Fibroblast of villous mesenchyme (primary cell): ENCODE measurements around the gene PCYT2. TPM values are rescaled to one million over a fixed set of nuclear protein-coding genes. Genes with fewer than 3 reads are reported as not detected.

Experiments used
- DNase-seq: peaks from one replicate; pipeline ENCODE4 v3.0.0-alpha.2; 2010; ENCODE audit warnings: low read depth
- H3K4me3 ChIP-seq: 2 replicates; pipeline ENCODE4 v1.5.1; 2011; ENCODE audit warnings: low read depth, mild to moderate bottlenecking, low read length
- total RNA-seq: library from RNA; depleted of rRNA; stranded (reverse); fragments of >200 nt; gene quantifications from 2 replicates; pipeline ENCODE4 v1.2.3, GENCODE V29; 2012
- TF ChIP-seq, protein P1 (sequence below): IDR thresholded peaks from 2 replicates; pipeline ENCODE4 v1.5.1; 2012; ENCODE audit warnings: low read depth, mild to moderate bottlenecking, low read length; ENCODE audit not compliant: insufficient read depth

The PCYT2 gene
- total RNA-seq, 1 donor = 70.8 TPM

DNA sequence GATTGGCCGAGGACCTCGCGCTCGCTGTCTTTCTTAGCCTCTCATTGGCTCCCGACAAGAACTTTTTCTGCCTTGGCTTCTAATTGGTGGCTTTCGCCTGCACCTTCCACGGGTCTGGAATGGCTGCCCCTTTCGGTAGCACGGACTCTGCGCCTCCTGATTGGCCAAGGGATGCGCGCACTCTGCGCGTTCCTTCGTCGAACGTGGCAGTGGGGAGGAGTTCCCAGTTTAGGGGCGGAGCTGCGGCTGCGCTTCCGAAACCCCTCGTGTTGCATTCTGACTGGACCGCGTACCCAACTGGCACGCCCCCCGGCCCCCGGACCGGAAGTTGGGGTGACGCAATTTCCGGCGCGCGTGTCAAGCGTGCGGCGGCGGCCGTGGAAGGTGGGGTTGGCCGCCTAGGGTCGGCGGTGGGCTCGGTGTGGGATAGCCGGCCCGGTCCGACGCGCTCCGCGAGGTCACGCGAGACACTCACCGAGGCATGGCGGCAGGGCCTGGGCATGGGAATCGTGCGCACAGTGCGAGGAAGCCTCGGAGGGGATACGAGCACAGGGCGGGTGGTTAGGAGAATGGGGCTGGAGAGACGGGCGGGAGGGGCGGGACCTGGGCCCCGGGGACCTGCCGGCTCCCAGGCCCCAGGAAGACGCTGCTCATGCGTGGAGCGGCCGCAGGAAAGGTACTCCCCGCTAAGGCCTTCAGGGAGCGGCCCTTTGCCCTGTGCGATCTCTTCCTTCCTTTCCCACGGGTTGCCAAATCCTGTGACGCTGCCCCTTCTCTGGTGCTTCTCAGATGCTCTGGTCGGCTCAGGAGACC, 50.2 kb downstream of the PCYT2 start:
- TF ChIP-seq, protein P1, sequence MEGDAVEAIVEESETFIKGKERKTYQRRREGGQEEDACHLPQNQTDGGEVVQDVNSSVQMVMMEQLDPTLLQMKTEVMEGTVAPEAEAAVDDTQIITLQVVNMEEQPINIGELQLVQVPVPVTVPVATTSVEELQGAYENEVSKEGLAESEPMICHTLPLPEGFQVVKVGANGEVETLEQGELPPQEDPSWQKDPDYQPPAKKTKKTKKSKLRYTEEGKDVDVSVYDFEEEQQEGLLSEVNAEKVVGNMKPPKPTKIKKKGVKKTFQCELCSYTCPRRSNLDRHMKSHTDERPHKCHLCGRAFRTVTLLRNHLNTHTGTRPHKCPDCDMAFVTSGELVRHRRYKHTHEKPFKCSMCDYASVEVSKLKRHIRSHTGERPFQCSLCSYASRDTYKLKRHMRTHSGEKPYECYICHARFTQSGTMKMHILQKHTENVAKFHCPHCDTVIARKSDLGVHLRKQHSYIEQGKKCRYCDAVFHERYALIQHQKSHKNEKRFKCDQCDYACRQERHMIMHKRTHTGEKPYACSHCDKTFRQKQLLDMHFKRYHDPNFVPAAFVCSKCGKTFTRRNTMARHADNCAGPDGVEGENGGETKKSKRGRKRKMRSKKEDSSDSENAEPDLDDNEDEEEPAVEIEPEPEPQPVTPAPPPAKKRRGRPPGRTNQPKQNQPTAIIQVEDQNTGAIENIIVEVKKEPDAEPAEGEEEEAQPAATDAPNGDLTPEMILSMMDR = no peak
- peak; percentile 100 for DNase-seq

DNA sequence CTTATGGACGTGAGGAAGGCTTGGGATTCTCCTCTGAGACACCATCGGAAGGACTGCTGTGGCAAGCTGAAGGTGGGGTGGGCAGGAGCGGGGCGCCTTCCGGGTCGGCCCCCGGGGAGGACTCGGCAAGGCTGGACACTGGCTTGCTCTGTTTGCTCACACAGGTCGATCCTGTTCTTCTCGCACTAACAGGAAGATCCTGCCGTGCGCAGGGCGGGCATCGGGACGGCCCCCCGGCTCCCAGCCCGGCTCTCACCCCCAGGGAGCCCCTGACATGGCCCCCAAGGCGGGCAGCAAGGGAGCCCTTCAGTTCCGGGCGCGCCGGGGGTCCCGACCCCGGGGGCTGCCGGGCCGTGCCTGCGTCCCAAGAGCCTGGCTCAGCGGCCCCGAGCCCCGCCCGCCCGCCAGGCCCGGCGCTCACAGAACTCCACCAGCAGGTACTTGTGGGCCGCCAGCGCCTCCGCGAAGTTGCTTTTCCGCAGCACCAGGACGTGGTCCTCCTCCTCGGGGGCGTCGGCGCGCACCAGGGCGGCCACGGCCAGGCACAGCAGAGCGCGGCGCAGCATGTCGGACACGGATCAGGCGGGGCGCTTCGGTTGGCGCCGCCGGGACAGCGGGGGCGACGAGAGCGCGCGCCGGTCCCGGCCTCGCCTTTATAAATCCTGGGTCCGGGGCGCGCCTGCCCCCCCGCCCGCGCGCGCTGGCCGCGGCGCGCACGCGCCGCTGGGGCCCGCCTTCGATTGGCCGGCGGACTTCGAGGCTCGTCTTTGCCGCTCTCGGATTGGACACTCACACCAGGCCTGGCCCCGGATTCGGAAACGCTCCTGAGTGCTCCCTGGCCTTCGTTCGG, 51.1 kb downstream of the PCYT2 start, which contains the start of gene P4HB:
P4HB (minus strand) TSS at position 630 of the 850 bp plus-strand sequence; CDS start at position 566, 64 bp downstream.
- DNase-seq = no peak
- peak within 1 kb of the TSS; percentile 75 for H3K4me3 ChIP-seq
- TF ChIP-seq, protein P1 = no peak

More for the DNA sequence above, 50.2 kb downstream of the PCYT2 start:
- H3K4me3 ChIP-seq = peak overlapping the region; percentile 75

DNA sequence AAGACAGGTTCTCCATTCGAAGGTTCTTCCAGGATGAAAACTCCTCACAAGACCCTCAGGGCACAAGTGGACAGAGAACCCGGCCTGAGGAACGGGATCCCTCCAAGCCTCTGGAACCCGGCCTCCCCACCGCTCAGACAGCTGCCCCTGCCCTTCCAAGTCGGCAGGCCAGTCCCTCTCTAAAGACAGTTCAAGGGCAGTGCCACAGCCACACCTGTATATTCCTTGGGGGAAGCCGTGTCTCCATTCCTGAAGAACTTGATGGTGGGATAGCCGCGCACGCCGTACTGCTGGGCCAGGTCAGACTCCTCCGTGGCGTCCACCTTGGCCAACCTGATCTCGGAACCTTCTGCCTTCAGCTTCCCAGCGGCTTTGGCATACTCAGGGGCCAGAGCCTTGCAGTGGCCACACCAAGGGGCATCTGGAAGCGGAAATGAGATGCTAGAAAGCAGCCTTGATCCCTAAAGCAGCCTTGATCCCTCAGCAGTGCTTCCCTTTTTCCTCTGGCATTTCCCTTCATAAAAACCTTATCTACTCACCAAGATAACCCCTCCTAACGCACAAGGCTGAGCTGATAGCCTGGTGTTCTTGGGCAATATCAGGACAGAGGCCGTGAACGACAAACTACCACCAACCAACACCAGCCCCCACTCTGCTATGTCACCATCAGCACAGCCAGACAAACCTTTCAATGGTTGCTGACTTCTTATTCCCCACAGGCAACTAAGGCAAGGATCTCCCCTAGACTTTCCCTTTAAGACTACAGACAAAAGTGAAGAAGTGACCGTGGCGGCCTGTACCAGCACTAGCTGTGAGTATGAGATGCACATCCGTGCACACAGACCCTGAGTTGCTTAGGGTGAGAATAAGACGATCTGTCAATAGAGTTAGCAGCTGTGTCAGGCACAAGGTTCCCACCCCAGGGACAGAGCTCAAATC, 52.0 kb downstream of the PCYT2 start:
- peak; percentile 82 for DNase-seq
- TF ChIP-seq, protein P1 = no peak
- peak overlapping the region; percentile 71 for H3K4me3 ChIP-seq

DNA sequence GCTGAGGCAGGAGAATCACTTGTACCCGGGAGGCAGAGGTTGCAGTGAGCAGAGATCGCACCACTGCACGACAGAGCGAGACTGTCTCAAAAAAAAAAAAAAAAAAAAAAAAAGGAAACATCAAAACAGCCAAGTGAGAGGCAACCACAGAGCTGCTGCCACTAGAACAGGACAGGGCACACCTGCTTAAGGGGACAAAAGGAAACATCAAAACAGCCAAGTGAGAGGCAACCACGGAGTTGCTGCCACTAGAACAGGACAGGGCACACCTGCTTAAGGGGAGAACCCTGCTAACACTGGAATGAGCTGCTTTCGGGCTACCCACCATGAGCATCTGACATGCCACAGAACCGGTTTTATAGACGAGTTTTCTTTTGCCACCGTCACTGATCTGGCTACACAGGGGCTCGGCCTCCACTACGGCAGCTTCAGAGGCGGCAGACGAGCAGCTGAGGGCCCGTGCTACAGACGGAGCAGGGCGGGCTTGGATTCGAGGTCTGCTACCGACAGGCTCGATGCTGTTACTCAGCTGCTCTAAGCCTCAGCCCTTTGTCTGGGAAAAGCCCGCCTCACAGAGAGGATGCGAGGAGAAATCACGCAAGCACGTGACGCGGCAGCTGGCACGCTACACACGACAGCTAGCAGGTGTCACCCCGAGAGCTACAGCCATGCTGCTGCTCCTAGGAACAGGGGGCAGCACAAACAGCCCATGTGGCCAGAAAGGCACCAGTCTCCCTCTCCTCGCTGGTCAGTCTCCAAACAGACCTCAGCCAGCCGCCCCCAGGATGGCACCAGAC, 52.8 kb downstream of the PCYT2 start:
- peak overlapping the region; percentile 71 for H3K4me3 ChIP-seq
- TF ChIP-seq, protein P1 = no peak
- no peak for DNase-seq

DNA sequence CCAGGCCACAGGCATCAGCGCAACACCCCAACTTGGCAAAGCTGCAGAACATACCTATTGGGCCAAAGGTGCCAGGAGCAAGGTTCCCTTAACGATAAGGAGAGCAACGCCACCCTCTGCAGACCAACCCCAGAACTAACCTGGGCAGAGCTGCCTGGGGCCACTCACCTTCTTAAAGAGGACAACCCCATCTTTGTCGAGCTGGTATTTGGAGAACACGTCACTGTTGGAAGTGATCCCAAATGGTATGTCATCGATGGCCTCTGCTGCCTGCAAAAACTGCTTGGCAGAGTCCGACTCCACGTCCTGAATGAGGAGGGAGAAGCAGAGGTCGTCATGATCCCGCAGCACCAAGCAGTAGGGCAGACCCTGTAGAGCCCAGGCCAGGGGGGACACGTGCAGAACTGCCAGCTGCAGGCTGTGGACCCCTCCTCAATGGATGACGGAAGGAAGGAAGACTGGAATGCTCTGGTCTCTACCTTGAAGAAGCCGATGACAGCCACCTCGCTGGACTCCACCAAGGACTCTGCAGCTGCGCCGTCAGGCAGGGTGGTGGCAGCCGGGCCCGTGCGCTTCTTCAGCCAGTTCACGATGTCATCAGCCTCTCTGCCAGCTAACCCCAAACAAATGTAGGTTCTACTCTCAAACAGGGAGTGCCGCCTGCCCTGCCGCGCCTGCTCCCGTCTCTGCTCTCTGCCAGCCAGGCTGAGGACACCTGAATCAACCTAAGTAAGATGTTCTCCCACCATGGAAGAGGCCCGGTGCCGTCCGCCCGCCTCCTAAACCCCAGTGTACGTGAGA, 56.0 kb downstream of the PCYT2 start:
- DNase-seq = no peak
- TF ChIP-seq, protein P1 = no peak

More for the DNA sequence above, 56.0 kb downstream of the PCYT2 start:
- H3K4me3 ChIP-seq = no peak overlapping the region
